ENCODE measurements around the gene CDK1. TPM values are rescaled to one million over a fixed set of nuclear protein-coding genes. Genes with fewer than 3 reads are reported as not detected.

The CDK1 gene
- total and polyA plus RNA-seq, 2 of the 8 experiments (the other 6 are each of a cell fraction or from before 2014, with no cell fraction given) = 29.4 to 111 TPM

DNA sequence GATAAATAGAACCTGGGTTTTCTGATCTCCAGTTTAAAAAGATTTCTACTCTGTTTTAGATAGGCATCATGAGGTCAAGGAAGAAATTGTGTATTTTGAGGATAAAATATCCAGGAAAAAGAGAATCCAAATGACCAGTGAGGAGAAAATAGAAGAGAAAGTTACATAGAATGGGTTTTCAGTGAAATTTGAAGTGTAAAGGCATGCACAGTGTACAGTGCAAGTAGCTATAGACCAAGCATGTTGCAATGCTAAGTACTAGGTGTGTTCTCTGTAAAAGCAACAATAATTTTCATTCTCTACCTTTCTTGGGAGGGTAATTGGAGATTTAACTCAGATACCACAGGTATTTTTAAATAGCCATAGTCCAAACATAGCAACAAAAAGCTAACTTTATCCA, 22.6 kb downstream of the CDK1 start (continued):
- no peak for TF ChIP-seq SIX5 (IDR thresholded peaks at IDR 0.05; ENCODE audit: low read depth, low read length)
- no peak for TF ChIP-seq EGR1 (IDR thresholded peaks at IDR 0.05; ENCODE audit: borderline replicate concordance, low read depth, low read length)

Data from H1 (cell line).